Measurements from ENCODE around the gene SEMA3E.

DNA sequence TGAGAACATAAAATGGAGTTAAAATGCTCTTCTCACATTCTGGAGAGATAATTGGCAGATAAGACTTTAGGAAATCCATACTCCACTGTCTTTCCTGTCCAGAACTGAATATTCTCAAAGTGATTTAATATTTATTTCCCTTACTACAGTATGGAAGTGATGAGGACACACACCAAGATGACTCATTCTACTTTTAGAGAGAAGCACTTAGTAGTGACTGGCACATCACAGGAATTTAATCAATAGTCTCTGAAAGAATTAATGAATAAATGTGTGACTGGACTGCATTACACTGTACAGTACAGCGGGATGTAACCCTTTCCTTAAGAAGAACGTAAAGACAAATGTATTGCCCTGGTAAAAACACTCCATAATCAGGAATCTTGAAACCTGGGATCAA lies 116.7 kb downstream of the SEMA3E start:
- TF ChIP-seq POLR2AphosphoS5 (IDR thresholded peaks at IDR 0.05; ENCODE audit: low read depth), result no peak
- no peak for TF ChIP-seq GABPA (IDR thresholded peaks at IDR 0.05; ENCODE audit: low read depth)
- TF ChIP-seq, protein P1, sequence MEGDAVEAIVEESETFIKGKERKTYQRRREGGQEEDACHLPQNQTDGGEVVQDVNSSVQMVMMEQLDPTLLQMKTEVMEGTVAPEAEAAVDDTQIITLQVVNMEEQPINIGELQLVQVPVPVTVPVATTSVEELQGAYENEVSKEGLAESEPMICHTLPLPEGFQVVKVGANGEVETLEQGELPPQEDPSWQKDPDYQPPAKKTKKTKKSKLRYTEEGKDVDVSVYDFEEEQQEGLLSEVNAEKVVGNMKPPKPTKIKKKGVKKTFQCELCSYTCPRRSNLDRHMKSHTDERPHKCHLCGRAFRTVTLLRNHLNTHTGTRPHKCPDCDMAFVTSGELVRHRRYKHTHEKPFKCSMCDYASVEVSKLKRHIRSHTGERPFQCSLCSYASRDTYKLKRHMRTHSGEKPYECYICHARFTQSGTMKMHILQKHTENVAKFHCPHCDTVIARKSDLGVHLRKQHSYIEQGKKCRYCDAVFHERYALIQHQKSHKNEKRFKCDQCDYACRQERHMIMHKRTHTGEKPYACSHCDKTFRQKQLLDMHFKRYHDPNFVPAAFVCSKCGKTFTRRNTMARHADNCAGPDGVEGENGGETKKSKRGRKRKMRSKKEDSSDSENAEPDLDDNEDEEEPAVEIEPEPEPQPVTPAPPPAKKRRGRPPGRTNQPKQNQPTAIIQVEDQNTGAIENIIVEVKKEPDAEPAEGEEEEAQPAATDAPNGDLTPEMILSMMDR (IDR thresholded peaks at IDR 0.05; ENCODE audit: insufficient read depth, low read length), result no peak
